T-helper 1 cell treated with Interleukin-12 subunit alpha and Interleukin-12 subunit beta and Interleukin-4 antibody, amounts not matched to agents 30 ng/mL and 1 ng/mL, for 36 hours (primary cell): ENCODE measurements around the gene VCAN. TPM values are rescaled to one million over a fixed set of nuclear protein-coding genes. Genes with fewer than 3 reads are reported as not detected.

Experiments used
- total RNA-seq: library from RNA; stranded (reverse); gene quantifications from 2 replicates; pipeline ENCODE4 v1.2.3, GENCODE V29; 2022

VCAN gene
- total RNA-seq, 1 donor from 2014 or later: 1.0 TPM

Other genes with a start within 250 kb of the VCAN start
- not detected in 2 replicates for gene HAPLN1, start 249.1 kb downstream of the VCAN start, total RNA-seq